ENCODE data around the gene NPAS3.

NPAS3 gene

DNA sequence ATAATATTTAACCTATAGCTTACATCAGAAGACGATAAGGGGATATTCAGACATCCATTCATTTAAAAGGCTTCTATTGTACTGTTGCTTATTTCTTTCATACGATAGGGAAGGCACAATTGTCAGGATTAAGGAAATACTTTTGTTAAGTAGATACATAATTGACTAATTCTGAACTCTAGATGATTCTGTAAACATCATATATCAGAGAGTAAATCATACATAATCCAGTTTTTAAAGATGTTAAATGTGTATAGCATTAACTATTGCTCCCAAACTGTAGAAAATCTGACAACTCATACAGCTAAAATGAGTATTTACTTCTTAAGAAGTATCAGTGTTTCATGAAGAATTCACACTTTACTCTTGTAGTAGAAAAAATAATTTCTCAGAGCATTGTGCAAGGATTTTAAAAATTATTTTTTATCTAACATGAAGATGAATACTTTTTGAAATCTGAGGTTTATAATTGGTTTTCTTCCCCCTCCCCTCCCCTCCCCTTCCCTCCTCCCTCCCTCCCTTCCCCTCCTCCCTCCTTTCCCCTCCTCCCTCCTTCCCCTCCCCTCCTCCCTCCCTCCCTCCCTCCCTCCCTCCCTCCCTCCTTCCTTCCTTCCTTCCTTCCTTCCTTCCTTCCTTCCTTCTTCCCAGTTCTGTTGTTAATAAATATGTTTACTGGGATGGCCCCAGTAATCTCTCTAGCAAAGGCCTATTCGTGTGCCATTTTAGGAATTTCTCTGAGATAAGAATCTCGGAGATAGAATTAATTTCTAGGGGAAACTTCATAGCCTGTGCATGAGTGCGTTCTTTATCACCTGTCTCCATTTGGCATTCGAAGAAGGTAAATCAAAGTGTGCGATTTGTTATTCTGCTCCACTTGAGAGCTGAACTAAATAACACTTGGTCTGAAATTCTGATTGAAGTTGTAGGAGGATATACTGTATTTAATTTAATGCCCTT lies 2.3 kb downstream of the NPAS3 start:
- DNase-seq (ENCODE audit: low read depth): no peak

DNA sequence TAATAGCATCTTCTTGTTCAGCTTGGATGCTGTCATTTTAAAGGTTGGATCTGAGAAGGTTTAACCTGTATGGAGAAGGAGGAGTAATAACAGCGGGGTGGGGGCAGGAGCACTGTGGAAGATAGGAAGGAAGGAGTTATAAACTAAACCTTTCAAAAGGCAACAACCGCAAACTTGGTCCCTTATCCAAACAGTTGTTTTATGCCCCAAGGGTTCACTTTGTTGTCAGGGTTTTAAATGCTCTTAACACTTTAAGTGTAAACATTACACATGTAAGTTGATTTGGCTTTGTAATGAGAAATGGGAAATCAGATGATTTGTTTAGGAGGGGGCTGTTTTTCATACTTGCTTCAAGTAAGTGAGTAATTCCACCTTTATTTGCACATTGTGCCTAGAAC lies 3.0 kb downstream of the NPAS3 start:
- no peak for DNase-seq (ENCODE audit: low read depth)

DNA sequence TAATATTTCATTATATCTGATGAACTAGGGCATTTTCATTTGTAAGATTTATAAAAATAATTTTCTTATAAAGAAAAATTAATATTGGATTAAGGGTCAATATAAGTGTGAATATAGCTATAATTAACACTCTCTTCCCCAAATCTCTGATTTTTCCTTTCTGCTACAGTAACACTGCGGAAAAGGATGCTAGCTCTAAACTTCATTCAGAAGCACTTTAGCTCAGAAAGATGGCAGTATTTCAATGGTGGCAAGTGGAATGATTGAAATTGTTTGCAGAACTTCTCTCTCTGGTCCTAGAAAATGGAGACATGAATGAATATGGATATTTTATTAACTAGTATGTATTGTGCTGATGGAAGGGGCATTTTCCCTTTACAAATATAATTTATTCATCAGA lies 8.4 kb downstream of the NPAS3 start:
- no peak for DNase-seq (ENCODE audit: low read depth)

DNA sequence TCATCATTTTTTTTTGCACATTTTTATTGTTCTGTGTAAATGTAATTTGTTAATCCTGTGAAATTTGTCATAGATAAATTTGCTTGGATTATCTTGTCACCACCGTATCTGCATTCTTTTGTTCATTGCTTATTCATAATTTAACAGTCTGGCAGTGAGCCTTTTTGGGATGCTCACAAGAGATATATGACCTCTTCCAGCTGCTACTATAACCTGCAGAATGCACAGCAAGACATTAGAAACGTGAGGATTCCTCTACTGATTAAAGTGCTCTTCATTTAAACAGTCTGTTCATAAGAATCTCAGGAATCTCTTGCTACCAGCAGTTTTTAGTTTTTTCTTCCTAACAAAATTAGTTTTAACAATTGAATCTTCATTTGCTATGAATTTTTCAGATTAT lies 9.1 kb downstream of the NPAS3 start:
- no peak for DNase-seq (ENCODE audit: low read depth)

DNA sequence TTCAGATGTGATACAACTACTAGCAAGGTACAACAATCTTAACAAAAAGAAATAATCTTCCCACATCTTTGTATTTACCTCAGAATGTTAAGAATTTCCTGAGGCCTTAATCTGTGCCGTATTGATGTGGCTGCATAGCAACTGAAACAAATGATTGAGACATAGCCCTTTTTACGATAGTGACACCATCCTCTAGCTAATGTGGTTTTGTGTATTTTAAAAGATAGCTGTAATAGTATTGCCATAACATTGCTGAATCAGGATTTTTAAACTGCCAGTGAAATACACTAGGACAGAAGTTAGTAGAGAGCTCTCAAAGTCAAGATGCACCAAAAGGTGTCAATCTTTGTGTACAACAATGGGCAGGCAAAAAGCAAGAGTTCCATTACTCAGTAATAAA lies 11.9 kb downstream of the NPAS3 start:
- DNase-seq (ENCODE audit: low read depth): no peak

DNA sequence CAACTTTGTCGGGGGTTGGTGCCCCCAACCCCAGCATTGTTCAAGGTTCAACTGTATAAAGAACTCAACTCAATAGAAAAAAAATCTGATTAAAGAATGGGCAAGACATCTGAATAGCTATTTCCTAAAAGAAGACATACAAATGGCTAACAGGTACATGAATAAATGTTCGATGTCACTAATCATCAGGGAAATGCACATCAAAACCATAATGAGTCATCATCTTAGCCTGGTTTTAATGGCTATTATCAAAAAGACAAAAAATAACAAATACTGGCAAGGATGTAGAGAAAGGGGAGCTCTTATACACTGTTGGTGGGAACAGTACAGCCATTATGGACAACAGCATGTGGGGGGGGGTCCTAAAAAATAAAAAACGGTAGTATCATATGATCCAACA lies 28.7 kb downstream of the NPAS3 start:
- DNase-seq (ENCODE audit: low read depth): no peak

DNA sequence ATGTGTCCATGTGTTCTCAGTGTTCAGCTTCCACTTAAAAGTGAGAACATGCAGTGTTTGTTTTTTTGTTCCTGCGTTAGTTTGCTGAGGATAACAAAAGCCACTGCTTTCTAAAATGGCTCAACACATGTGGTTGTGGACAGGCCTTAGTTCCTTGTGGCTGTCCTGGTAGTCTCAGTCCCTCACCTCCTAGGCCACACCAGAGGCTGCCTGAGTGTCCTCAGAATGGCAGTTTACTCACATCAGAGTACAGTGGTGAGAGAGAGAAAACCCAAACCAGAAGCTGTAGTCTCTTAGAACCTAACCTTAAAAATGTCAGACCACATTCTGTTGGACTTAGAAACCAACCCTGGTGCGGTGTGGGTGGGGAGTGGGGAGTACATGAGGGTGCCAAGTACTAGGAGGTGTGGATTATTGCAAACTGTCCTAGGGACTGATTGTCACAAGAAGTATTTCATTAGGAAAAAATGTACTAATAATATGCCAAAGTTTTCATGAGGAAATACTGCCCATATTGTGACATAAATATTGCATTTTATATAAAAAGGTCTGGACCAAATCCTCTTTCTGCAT lies 30.4 kb downstream of the NPAS3 start:
- no peak for DNase-seq (ENCODE audit: low read depth)

DNA sequence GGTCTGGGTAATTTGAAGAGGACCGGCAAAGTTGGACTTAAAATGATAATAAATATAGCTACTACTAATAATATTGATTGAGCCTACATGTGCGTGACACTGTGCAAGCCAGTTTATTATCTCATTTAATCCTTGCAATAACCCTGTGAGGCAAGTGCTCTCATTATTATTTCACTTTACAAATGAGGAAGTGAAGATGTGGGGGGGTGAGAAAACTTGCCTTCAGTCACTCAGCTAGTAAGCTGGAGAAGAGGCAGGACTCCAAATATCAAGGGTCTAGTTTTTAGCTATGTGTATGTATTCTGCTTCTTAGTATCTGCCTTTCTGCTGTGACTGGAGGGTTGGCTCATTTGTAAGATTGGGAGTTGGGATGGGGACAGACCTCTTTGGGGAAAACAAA lies 39.2 kb downstream of the NPAS3 start:
- no peak for DNase-seq (ENCODE audit: low read depth)

DNA sequence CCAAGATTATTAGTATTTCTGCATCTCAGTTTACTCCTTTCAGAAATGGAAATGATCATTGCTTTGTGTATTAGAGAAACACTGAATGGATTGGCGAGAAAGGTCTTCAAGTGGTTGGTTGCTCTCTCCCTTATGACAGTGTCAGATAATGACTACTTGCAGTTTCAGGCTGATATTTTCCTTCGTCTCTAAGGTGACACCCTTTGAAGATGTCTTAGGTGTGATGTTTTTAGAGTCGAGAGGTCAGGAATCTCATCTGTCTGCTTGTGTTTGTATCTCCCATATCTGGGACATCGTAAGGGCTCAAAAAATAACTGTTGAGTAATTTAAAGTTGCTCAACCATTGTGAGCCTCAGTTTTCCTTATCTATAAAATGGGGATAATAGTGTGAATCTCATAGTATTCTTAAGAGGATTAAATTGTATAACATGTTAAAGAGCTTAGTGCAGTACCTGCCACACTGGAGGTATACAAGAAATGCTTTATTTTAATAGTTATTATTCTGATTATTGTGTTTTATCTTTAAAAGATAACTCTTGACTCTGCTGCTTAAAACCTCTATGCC lies 40.1 kb downstream of the NPAS3 start:
- no peak for DNase-seq (ENCODE audit: low read depth)

DNA sequence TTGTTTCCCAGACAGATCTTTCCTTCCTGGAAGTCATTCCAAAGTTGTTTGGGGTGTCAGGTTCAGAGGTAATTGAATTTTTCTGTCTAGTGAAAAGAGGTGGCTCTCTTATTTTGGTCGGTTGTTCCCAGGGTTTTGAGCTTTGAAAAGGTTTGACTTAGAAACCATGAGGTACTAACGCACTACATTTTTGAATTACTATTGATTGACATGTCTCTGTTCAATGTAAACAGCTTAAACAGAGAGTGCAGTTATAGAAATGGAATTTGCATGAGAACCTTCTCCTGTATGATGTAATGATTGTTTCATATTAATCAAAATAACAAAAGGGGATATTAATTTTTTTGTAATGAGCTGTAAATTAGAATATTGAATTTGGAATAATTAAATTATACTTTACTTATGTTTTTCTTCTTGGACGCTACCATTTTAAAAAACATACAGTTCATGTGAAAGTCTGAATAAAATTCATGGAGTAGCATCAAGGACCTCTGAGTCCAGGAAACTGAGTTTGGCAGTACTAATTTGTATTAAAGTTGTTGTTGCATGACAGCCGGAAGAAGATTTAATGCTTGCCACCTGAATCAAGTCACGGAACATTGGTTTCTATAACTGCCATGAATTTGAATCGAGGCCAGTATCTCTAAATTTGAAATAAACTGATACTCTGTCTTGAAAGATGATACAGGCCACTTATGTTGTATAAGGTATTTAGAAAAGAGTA lies 41.7 kb downstream of the NPAS3 start:
- no peak for DNase-seq (ENCODE audit: low read depth)

DNA sequence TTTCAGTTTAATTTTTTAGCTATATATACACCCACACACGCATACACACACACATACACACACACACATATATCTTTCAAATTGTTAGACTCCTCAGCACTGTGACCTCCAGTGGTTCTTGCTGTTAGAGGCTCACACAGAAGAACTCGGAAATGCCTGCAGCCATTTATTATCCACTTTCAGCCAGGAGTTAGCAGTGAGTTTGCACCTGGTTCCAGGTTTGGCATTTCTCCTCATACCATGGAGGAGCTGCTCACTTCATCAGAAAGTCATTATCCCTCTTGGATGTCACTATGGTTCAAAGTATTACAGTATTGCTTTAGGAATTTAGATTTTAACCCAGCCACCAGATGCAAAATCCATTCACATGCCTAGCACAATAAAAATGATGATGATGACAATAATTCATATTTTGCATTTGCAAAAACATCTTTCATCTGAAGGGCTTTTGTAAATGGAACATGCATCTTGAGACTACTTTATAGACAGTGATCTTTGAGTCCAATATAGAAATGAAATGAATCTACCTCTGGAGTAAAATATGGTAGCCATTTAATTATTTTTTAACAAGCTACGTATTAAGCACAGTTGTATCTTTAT lies 42.3 kb downstream of the NPAS3 start:
- DNase-seq (ENCODE audit: low read depth): no peak

DNA sequence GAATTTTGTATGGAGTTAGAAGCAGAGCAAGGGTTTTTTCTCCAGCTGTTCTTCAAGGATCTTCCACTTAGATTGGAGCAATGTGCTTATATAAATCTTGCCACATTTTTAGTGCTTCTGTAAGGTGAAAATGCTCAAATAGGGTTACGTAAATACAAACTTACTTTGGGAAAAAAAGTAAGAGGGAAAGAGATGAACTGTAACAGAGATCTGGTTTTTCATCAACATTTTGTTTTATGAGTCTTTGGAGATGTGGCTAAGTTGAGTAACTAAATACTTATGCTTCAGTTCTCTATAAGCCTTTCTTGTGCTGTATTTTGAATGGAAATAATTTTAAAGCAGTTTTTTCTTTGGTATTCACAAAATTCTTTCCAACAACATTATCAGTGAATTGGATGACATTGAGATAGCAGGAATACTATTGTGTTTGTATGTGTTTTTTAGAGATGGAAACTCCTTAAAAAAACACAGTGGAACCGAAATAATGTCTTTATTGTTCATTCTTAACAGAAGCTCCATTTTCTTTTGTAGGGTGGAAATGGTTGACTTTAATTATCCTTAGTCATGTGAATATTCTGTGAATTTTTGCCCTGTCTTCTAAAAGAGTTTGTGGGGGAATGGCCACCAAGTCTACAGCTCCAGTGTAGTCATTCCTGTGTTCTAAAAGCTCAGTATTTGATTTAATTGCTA lies 45.7 kb downstream of the NPAS3 start:
- DNase-seq (ENCODE audit: low read depth): no peak

DNA sequence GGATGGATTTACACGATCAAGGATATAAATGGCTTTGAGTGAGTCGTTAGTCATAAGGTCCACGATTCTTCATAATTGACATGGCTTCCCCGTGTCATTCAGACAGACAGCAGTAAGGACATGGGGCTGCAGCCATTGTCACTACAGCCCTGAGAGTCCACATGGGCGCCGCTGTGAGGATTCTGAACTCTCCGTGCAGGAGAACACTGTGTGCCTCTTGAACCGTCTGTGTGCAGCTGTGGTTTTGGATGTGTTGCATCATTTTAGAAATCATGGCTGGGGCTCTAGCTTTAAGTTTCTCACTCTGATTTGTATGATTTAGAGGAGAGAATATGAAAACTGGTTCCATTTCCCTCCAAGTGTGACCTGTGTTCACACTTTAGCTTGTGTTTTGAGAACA lies 47.2 kb downstream of the NPAS3 start:
- DNase-seq (ENCODE audit: low read depth): no peak

DNA sequence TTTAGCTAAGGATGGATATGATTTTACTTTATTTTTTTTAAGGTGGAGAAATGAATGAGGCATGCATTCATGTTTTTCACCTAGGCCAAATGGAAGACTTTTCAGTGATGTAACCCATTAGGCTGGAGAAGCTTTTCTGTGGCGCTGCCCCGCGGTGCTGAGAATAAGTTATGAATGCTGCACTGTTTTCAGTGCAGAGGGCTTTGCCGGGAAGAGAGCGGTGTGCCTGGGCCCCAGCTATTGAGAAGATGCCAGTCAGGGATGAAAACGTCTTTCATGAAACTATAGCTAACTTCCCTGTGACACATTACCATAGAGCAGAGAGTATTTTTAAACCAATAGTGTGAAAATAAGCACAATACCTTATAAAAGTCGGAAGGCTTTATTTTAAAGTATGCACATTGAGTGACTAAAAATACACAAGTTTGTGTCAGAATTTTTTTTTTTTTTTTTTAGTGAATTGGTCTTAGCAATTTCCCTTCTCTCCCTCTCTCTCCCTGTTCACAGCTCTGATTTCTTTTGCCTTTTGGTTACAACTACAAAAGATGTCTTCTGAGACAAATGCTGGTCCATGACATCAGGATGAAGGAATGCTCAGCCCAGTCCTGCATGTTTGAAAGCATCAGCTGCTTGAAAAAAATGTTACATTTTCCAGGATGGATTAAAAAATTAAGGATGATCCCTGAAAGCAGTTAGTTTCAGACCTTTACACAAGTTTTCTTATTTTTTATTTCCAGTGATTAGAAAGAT lies 48.3 kb downstream of the NPAS3 start:
- no peak for DNase-seq (ENCODE audit: low read depth)

DNA sequence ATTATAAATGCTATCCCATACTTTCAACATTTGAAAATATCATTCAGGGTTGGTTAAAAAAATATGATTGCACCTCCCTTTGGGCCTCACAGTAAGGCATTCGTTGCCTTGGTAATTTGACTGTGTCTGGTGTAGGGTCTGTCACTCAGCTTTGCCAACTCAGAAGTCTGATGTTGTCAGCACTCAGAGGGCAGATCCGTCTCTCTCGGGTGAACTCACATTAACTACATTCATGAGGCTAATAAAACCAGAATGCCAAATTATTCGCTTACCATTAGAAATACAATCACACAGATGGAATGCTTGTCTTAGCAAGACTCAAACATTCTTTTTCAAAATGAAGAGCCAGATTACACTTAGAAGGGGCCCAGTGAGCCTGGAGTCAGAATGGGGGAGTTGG lies 53.0 kb downstream of the NPAS3 start:
- DNase-seq (ENCODE audit: low read depth): no peak

DNA sequence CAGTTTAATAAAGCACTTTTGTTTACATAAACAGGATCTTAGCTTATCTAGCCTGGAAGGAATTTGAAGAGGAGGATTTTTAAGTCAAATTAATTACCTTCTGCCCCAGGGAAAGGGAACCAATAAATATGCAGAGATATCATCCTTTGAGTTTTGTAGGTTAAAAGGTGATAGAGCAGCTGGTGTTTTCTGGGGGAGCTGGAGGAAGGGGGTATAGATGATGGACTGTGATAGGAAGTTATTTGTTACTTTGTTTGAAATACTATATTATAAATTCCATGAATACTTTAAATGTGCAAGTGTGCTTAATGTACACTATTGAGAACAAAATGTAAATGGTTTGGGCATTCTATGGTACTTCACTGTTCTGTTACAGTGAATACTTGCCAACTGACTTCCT lies 55.2 kb downstream of the NPAS3 start:
- no peak for DNase-seq (ENCODE audit: low read depth)

DNA sequence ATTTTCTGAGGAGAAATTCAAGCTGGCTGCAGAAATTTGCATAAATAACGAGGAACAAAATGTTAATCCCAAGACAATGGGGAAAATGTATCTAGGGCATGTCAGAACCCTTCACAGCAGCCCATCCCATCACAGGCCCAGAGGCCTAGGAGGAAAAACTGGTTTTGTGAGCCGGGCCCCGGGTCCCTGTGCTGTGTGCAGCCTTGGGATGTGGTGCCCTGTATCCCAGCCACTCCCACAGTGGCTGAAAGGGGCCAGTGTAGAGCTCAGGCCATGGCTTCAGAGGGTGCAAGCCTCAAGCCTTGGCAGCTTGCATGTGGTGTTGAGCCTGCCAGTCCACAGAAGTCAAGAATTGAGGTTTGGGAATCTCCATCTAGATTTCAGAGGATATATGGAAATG lies 57.7 kb downstream of the NPAS3 start:
- DNase-seq (ENCODE audit: low read depth): no peak

DNA sequence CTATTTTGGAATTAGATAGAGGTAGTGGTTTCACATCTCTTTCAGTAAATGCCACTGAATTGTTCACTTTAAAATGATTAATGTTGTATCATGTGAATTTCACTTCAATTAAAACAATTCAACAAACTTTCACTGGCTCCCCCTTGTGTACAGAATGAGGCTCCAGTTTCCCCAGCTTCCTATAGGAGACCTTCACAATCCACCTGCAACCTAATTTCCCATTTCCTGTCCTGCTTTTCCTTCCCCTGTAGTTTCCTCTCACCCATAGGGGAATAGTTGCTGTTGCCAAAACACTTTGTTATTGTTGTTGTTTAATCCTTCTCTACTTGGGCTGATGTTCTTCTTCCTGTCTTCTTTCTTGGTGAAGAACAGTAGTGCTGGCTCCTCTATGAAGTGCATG lies 59.8 kb downstream of the NPAS3 start:
- DNase-seq (ENCODE audit: low read depth): no peak

DNA sequence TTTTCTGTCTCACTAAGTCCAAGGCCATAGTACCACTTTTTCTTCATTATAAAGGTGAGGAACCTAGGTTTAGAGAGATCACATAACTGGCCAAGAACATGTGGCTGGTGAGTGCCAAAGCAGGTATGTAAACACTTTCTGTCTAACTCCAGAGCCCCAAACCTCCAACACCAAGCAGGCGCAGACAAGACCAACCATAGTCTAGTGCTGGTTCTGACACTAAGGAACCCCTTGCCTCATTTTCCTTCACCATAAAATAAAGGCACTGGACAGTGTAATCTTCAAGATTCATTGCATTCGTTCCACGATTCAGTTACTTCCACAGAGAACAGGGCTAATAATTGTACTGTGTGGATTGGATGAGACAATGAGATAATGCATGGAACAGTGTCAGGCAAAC lies 71.0 kb downstream of the NPAS3 start:
- no peak for DNase-seq (ENCODE audit: low read depth)

DNA sequence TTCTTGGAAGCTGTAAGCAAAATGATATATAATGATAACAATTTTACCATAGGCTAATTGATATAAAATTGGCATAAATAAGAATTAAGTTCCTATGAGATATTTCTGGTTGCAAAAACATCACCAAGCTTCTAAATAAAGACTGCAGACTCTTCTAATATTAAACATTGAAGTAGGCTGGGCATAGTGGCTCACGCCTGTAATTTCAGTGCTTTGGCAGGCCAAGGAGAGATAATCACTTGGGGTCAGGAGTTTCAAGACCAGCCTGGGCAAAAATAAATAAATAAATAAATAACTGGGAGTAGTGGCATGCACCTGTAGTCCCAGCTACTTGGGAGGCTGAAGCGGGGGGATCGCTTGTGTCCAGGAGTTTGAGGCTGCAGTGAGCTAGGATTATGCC lies 71.8 kb downstream of the NPAS3 start:
- DNase-seq (ENCODE audit: low read depth): no peak

DNA sequence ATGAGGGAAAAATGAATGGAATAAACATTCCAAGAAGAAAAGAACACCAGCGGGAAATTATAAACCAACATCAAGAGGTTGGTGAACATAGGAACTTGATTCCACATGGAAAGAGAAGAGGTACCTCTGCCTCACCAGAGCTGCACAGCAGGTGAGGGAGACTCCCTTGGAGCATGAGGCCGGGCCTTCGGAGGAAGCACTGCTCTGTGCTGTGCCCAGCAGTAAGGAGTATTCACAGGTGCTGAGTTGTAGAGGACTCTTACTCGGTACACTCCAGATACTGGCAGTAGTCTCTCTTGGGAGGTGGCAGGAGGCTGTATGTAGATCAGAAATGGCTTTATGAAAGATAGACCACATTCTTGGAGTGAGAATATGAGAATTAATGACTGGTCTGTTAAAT lies 76.0 kb downstream of the NPAS3 start:
- DNase-seq (ENCODE audit: low read depth): no peak
